Measurements from ENCODE around the gene LRSAM1. TPM values are rescaled to one million over a fixed set of nuclear protein-coding genes. Genes with fewer than 3 reads are reported as not detected.

The LRSAM1 gene
- total RNA-seq, 1 experiment from 2014 or later = 25.8 TPM

- no peak for TF ChIP-seq CTCF (IDR thresholded peaks at IDR 0.05; ENCODE audit: insufficient read depth in 1 of 2, low read depth in 1 of 2, low read length in 1 of 2, severe bottlenecking in 1 of 2, unreplicated experiment in 1 of 2)
- intact Hi-C loops (cut with micrococcal nuclease; ENCODE audit: unreplicated experiment) = no loop called here
These were observed 84.5 kb downstream of the LRSAM1 start for GRCh38 chr9:127535834-127536233.

GRCh38 chr9:127536499-127536898 lies 85.2 kb downstream of the LRSAM1 start:
- Histone ChIP-seq H3K27me3 (replicated peaks; ENCODE audit: control insufficient read depth, insufficient read depth, low read length) (no peaks in the 10 kb centered on the region), H3K36me3 (ENCODE audit: control insufficient read depth, insufficient read depth, low read length) (no peaks in the 10 kb centered on the region), H3K4me1 (no peaks in the 10 kb centered on the region), H3K9me3 (no peaks in the 10 kb centered on the region), H3K4me3 (ENCODE audit: low read depth, low read length) (no peak overlapping the region)
- Mint-ChIP-seq H3K4me3 (ENCODE audit: unreplicated experiment) (no peak overlapping the region), H3K27ac (ENCODE audit: unreplicated experiment) (peak overlapping the region; percentile 43), H3K9me3 (ENCODE audit: unreplicated experiment) (no peaks in the 10 kb centered on the region), H3K4me1 (ENCODE audit: low read depth, unreplicated experiment) (no peaks in the 10 kb centered on the region), H3K27me3 (ENCODE audit: insufficient read depth, unreplicated experiment) (no peaks in the 10 kb centered on the region), H3K36me3 (ENCODE audit: insufficient read depth, unreplicated experiment) (peaks cover 13% of the 10 kb centered on the region)
- ChIA-PET POLR2A (interaction anchor here (0.6 kb wide), 1 partner anchor 20 kb away, joined by 13 read pairs; no protein-coding TSS in a partner anchor), CTCF (interaction anchor here (0.9 kb wide), 1 partner anchor 33 kb away, joined by 3 read pairs; no protein-coding TSS in a partner anchor)
- TF ChIP-seq CTCF (IDR thresholded peaks at IDR 0.05; ENCODE audit: insufficient read depth in 1 of 2, low read depth in 1 of 2, low read length in 1 of 2, severe bottlenecking in 1 of 2, unreplicated experiment in 1 of 2) = no peak
- no TSS peak for BruUV-seq (replicated peaks)
- no peak for DNase-seq
- intact Hi-C loops (cut with micrococcal nuclease; ENCODE audit: unreplicated experiment) = no loop called here

More at GRCh38 chr9:127535834-127536233, 84.5 kb downstream of the LRSAM1 start:
- CTCF ChIA-PET = no interaction called here
- POLR2A ChIA-PET = no interaction called here
- H3K4me3 ChIP-seq (ENCODE audit: low read depth, low read length) = no peak overlapping the region
- BruUV-seq (replicated peaks) = no TSS peak
- no peaks in the 10 kb centered on the region for H3K4me1 Mint-ChIP-seq (ENCODE audit: low read depth, unreplicated experiment)
- H3K9me3 Mint-ChIP-seq (ENCODE audit: unreplicated experiment) = no peaks in the 10 kb centered on the region
- H3K4me1 ChIP-seq = no peaks in the 10 kb centered on the region
- H3K9me3 ChIP-seq = no peaks in the 10 kb centered on the region
- H3K27ac Mint-ChIP-seq (ENCODE audit: unreplicated experiment) = peak overlapping the region; percentile 43
- no peaks in the 10 kb centered on the region for H3K36me3 ChIP-seq (ENCODE audit: control insufficient read depth, insufficient read depth, low read length)
- no peak overlapping the region for H3K4me3 Mint-ChIP-seq (ENCODE audit: unreplicated experiment)
- H3K36me3 Mint-ChIP-seq (ENCODE audit: insufficient read depth, unreplicated experiment) = peaks cover 17% of the 10 kb centered on the region
- no peaks in the 10 kb centered on the region for H3K27me3 ChIP-seq (replicated peaks; ENCODE audit: control insufficient read depth, insufficient read depth, low read length)
- no peaks in the 10 kb centered on the region for H3K27me3 Mint-ChIP-seq (ENCODE audit: insufficient read depth, unreplicated experiment)
- no peak for DNase-seq

- intact Hi-C loops (cut with micrococcal nuclease; ENCODE audit: unreplicated experiment) = no loop called here
- no peaks in the 10 kb centered on the region for H3K4me1 ChIP-seq
- no peaks in the 10 kb centered on the region for H3K36me3 ChIP-seq (ENCODE audit: control insufficient read depth, insufficient read depth, low read length)
- ChIA-PET CTCF (interaction anchor here (0.9 kb wide), 1 partner anchor 33 kb away, joined by 3 read pairs; no protein-coding TSS in a partner anchor), POLR2A (interaction anchor here (0.6 kb wide), 1 partner anchor 19 kb away, joined by 13 read pairs; no protein-coding TSS in a partner anchor)
- DNase-seq = no peak
- BruUV-seq (replicated peaks) = no TSS peak
- no peak for TF ChIP-seq CTCF (IDR thresholded peaks at IDR 0.05; ENCODE audit: insufficient read depth in 1 of 2, low read depth in 1 of 2, low read length in 1 of 2, severe bottlenecking in 1 of 2, unreplicated experiment in 1 of 2)
- Mint-ChIP-seq H3K27me3 (ENCODE audit: insufficient read depth, unreplicated experiment) (no peaks in the 10 kb centered on the region), H3K4me1 (ENCODE audit: low read depth, unreplicated experiment) (no peaks in the 10 kb centered on the region), H3K27ac (ENCODE audit: unreplicated experiment) (no peak overlapping the region), H3K9me3 (ENCODE audit: unreplicated experiment) (no peaks in the 10 kb centered on the region), H3K36me3 (ENCODE audit: insufficient read depth, unreplicated experiment) (peaks cover 8% of the 10 kb centered on the region), H3K4me3 (ENCODE audit: unreplicated experiment) (no peak overlapping the region)
- H3K9me3 ChIP-seq = no peaks in the 10 kb centered on the region
- H3K27me3 ChIP-seq (replicated peaks; ENCODE audit: control insufficient read depth, insufficient read depth, low read length) = no peaks in the 10 kb centered on the region
- H3K4me3 ChIP-seq (ENCODE audit: low read depth, low read length) = no peak overlapping the region
These were observed 85.7 kb downstream of the LRSAM1 start for GRCh38 chr9:127537014-127537413.

All from Caco-2 (cell line).